ENCODE data around the gene AIFM2.

- no peak for TF ChIP-seq EZH2 (optimal IDR thresholded peaks at IDR 0.05; ENCODE audit: low read depth, low read length)
- TF ChIP-seq, protein P1, sequence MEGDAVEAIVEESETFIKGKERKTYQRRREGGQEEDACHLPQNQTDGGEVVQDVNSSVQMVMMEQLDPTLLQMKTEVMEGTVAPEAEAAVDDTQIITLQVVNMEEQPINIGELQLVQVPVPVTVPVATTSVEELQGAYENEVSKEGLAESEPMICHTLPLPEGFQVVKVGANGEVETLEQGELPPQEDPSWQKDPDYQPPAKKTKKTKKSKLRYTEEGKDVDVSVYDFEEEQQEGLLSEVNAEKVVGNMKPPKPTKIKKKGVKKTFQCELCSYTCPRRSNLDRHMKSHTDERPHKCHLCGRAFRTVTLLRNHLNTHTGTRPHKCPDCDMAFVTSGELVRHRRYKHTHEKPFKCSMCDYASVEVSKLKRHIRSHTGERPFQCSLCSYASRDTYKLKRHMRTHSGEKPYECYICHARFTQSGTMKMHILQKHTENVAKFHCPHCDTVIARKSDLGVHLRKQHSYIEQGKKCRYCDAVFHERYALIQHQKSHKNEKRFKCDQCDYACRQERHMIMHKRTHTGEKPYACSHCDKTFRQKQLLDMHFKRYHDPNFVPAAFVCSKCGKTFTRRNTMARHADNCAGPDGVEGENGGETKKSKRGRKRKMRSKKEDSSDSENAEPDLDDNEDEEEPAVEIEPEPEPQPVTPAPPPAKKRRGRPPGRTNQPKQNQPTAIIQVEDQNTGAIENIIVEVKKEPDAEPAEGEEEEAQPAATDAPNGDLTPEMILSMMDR (IDR thresholded peaks at IDR 0.05; ENCODE audit: low read length), result no peak
Observed at GRCh38 chr10:70169649-70170364, 37.2 kb upstream of the AIFM2 start.
